GM23338 (cell line): Measurements from ENCODE around the gene MAP3K6.

ENCODE experiments used
- CTCF ChIP-seq, 2 experiments: fragments of 200-600 bp in 1 of 2; sonication (generic) in 1 of 2; conservative IDR thresholded peaks; 2 replicates each; pipeline versions ENCODE4 v1.5.1 to v1.6.1; 2016 to 2017; ENCODE audit warnings: antibody characterized with exemption in 2 of 2, low read depth in 2 of 2, mild to moderate bottlenecking in 2 of 2, moderate library complexity in 1 of 2
- EZH2 ChIP-seq: fragments of 200-600 bp; sonication (generic); IDR thresholded peaks from one replicate; pipeline ENCODE4 v1.8.0; 2017; ENCODE audit warnings: antibody characterized with exemption, mild to moderate bottlenecking, low read depth; ENCODE audit not compliant: unreplicated experiment
- REST ChIP-seq: IDR thresholded peaks from one replicate; pipeline ENCODE4 v1.6.1; 2018; ENCODE audit warnings: antibody characterized with exemption; ENCODE audit not compliant: unreplicated experiment

DNA sequence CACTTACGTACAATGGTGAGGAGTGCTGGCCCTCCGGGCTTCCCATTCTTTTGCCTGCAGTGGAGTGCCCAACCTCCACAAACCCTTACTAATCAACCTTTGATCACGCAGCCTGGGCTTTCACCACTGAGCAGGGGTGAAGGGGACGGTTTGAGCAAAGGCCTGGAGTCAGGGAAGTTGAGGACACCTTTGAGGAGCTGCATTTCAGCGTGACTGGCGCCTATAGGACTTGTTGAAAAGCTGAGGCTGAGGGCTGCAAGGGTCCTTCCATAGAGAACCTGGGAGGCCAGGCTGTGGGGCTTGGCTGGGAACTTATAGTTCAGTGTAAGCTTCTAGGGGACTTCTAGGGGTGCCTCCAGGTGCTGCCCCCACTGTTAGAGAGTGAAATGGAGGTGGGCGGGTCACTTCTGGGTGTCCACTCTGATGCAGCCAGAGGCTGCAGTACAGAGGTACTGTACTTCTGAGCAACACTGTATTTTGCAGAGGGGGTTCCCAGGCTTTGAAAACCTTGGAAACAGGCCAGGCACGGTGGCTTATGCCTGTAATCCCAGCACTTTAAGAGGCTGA, 15.1 kb downstream of the MAP3K6 start:
- TF ChIP-seq REST: no peak
- TF ChIP-seq CTCF (conservative IDR thresholded peaks at IDR 0.05; ENCODE audit: low read depth in 2 of 2): 0 out of 4 replicates have a peak, but pooled peaks of 1 of the 2 experiments have one; percentile 33
- no peak for TF ChIP-seq EZH2
